C4-2B (cell line): Measurements from ENCODE around the gene LRFN2.

ENCODE experiments used
- ZFX ChIP-seq: fragments of 450-650 bp; IDR thresholded peaks from 2 replicates; pipeline ENCODE4 v1.6.1; 2017
- TF ChIP-seq, protein P1 (sequence below): fragments of 450-650 bp; conservative IDR thresholded peaks from 2 replicates; pipeline ENCODE4 v1.5.1; 2017; ENCODE audit warnings: mild to moderate bottlenecking

DNA sequence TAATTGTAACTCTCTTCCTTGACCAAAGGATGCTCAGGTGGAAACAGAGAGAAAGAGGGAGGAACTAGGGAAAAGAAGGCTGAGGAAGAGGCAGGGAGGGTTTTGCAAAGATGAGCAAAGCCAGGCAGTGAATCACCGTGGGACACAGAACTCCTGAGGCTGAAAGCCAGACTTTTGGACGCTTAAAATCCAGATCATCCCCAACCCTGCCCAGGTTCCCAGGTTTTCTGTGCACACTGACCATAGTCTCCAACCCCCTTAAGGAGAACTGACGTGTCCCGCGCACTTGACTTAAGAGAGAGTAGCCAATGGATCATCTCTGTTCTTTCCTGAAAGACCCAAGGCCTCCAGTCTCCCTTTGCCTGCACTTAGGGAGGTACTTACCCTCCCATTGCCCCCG, 75.3 kb downstream of the LRFN2 start:
- TF ChIP-seq, protein P1, sequence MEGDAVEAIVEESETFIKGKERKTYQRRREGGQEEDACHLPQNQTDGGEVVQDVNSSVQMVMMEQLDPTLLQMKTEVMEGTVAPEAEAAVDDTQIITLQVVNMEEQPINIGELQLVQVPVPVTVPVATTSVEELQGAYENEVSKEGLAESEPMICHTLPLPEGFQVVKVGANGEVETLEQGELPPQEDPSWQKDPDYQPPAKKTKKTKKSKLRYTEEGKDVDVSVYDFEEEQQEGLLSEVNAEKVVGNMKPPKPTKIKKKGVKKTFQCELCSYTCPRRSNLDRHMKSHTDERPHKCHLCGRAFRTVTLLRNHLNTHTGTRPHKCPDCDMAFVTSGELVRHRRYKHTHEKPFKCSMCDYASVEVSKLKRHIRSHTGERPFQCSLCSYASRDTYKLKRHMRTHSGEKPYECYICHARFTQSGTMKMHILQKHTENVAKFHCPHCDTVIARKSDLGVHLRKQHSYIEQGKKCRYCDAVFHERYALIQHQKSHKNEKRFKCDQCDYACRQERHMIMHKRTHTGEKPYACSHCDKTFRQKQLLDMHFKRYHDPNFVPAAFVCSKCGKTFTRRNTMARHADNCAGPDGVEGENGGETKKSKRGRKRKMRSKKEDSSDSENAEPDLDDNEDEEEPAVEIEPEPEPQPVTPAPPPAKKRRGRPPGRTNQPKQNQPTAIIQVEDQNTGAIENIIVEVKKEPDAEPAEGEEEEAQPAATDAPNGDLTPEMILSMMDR, result no peak
- no peak for TF ChIP-seq ZFX
